EH (cell line): ENCODE data around the gene GLYR1.
A peak's percentile ranks its signal among the peaks of the same experiment; 100 is the strongest.

Source experiments
- DNase-seq: peaks from one replicate; pipeline ENCODE4 v3.0.0-alpha.2; 2015; ENCODE audit warnings: low read depth

The GLYR1 gene

GRCh38 chr16:4847774-4848587 lies 893 bp upstream of the GLYR1 start:
- peak; percentile 66 for DNase-seq

DNA sequence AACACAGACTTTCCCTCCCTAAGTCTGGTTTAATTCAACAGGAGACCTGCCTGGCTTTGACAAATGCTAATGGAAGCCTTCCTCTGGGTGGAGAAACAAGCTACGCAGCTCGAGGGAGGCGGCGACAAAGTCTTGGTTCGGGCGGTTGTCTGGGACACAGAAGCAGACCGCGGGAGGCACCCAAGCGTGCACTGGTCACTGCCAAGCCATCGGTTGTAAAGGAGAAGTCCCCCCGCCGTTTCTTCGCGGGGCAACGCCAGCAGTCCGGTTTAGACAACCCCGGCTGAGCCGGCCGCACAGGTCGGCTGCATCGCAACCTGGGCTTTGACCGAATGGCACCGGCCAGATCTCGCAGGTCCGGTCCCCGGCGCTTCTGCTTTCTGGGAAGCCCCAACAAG lies 586 bp downstream of the GLYR1 start:
- peak; percentile 76 for DNase-seq

DNA sequence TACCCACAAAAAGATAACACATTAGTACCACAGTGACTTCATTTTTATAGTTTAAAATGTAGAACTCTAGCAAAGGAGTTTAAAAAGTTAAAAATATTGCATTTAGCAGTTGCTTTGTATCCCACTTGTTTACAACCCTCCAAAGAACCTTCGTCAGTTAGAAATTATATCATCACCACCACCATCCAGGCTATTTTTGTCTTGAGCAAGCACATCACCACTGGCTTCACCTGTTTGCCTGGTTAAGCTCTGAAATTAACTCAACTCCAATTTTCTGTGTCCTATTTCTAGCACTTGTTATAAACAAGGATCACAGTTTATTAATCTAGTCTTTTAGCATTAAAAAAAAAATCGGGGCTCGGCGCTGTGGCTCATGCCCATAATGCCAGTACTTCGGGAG lies 6.1 kb downstream of the GLYR1 start:
- no peak for DNase-seq

DNA sequence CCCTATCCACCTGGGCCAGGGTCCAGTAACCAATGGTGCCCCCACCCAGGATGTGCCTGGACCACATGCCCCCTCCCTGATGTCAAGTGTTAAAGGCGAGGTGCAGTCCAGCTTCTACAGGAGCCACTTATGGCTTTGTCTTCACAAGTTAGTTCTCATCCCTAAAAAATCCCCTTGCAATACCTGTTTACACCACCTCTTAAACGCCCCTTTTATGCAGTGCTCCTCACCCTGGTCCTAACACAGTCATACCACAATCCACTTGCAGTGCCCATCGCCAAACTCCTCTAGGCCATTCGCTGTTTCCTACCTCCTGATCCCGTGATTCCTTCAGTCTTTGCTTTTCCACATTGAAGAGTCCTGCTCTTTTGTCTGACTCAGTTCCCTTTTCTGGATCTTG lies 7.1 kb downstream of the GLYR1 start:
- DNase-seq = no peak

DNA sequence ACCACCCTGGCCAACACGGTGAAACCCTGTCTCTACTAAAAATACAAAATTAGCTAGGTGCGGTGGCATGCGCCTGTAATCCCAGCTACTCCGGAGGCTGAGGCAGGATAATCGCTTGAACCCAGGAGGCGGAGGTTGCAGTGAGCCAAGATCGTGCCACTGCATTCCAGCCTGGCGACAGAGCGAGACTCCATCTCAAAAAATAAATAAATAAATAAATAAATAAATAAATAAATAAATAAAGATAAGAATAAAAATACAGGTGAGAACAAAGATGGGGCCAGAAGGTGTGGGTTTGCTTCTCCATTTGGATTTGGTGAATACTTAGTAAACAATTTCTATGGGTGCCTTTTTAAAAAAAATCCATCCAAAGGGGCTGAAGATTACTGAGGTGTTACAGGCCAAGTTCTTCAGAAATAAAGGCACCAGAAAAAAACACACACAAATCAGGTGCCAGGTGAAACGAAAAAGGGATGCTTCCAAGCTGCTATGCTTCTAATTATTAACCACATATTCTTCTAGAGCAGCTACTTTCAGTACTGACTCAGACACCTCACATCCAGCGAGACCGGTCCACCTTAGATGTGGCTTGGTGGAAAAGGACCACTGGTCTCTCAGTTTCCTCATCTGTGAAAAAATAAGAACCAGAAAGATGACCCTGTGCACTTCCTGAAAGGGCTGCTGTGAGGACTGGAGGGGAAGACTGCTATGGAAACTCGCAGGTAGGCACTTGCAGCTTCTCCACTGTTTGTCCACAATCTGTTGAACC lies 9.2 kb downstream of the GLYR1 start:
- no peak for DNase-seq

DNA sequence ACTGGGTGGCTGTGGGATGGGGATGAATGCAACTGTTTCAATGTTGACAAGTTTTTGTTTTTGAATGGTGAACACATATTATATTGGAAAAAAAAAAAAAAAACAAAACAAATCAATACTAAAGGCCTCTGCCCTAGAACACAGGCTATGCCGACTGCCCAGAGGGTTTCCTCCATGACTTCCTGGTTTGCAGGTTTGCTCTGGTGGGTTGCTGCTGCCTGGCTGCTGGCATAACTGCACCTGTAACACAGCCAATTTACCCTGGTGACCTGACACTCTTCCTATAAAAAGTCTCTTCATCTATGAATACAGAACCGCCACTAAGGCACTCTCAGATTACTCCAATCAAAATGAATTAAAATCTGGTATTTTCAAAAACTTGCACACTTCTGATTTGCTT lies 10.4 kb downstream of the GLYR1 start:
- DNase-seq = no peak

DNA sequence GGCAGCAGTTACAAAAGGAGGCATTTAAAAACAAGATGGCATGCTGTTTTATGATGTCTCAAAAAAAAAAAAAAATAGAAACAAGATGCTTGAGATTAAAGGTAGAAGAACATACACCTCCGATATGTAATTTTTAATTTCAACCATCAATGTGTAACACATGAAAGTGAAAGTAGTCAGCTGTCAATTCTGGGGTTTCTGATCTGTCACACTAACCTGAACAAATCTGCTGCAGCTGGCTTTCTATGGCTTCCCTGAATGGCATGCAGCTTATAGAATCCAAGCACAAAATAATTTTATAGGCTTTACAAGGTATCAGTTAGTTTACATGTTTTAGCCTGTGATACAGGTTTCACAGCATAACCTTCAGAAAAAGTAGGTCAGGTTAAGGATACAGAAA lies 13.5 kb downstream of the GLYR1 start:
- DNase-seq = no peak

DNA sequence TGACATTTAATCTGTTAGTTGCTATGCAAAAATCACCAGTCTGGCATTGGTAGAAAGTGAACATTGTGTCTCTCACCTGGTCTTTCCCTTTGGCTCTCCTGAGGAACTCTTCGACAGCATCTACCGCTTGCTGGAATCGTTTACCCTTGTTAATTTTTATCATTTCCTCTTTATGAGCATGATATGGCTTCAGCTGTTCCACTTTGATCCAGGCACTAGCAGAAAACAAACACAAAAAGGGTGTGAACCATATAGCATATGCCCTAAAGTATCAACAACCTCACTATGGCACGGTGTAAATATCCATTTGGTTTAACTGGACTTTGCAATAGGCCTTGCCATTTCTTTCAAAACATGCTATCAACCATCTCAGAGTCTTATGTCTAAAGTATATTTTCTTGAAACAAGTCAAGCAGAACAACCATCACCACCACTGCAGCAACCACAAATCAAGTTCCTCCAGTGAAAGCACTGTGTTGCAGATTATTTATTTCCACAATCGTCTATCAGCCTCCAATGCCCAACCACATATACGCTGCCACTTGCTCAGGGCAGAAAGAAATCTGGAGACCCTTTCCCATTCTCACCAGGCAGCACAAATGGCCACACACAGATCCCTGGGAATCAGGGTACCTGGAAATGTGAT lies 14.3 kb downstream of the GLYR1 start:
- DNase-seq = no peak

DNA sequence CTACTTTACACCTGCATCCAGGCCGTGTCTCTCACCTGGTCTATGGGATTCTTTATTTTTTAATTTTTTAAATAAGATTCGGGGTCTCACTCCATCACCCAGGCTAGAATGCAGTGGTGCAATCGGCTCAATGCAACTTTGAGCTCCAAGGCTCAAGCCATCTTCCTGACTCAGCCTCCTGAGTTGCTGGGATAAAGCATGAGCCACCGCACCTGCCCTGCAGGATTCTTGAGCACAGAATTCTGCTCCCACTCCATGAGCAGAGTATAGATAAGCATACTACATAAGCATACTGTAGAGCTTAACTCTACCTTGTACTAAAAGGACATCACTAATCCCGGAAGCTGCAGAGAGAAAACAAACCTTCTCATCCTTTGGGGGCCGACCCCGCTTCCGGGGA lies 15.5 kb downstream of the GLYR1 start:
- DNase-seq = no peak

- DNase-seq = no peak
Measured at GRCh38 chr16:4830408-4830807, 16.7 kb downstream of the GLYR1 start.

DNA sequence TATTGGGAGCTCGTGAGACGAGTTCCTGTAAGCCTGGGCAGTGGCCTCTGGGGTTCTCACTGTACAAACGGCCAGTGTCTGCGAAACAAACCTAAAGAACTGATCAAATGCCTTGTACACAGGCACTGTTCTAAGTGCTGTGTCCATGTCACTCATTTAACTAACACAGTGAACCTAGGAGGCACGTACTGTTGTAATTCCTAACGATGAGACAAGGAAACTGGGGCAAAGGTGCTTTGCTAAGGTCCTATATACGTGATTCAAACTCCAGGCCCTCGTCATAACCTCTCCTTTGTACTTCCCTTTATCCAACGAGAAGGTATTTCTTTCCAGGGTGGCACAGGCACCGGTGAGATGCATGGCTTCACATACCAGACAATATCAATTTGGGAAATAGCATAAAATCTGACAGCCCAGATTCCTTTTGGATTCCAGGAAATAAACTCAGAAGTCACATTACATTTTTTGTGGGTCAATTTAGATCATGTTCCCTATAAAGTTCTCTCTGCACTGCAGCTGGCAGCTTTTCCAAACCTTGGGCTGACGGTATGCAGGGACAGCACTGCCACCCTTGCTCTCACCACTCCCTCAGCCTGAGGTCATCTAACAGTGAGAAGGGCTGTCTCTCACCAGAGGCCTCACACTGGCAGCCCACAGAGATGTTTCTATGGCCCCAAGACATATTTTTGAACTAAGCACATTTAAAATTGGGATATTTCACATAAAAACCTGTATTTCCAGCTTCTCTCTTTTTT lies 18.3 kb downstream of the GLYR1 start:
- peak; percentile 46 for DNase-seq

GRCh38 chr16:4826980-4827379 lies 20.1 kb downstream of the GLYR1 start:
- DNase-seq = no peak

- DNase-seq = no peak
Measured at GRCh38 chr16:4826526-4826925, 20.6 kb downstream of the GLYR1 start.

- DNase-seq = no peak
Measured at GRCh38 chr16:4825196-4825595, 21.9 kb downstream of the GLYR1 start.

DNA sequence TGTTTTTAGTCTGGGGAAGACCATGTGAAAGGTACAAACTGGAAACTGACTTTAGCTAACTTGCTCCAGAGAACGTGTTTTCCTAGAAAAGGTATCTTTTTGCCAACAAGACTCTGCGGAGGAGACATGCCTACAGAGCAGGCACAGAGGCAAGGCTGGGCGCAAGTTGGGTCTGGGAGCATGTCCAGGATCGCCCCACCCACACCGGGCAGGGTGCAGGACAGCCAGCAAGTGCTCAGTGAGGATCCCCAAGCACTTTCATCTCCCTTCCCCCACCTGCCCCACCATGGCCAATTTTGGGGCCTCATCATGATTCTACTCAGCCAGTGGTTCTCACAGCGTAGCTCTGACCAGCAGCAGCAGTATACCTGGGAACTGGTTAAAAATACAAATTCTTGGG lies 26.4 kb downstream of the GLYR1 start:
- DNase-seq = no peak

DNA sequence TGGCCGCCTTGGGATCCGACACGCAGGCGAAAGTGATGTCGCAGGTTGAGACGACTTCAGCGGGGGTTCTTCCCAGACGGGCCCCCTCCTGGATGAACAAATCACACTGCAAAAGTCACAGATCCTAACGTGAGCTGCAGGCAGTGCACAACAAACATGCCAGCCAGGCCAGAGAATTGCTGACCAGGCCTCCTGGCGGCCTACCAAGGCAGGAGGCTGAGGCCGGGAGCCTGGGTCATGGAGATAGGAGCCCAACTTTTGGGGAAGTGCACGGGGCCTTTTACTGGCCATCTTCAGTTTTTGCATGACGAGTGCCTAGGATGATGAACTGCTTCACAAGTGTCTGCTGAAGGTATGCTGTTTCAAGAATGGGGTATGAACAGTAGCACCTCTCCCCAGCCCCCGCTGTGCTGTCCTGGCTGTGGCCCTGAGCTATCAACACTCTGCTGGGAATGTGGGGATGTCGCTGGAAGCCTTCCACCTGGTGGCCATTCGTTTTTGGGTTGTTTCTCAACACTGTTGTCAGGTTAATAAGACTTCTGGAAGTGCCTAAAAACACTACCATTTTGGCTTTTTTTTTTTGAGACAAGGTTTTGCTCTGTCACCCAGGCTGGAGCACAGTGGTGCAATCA lies 32.4 kb downstream of the GLYR1 start:
- no peak for DNase-seq

- no peak for DNase-seq
Measured at GRCh38 chr16:4814046-4814445, 33.0 kb downstream of the GLYR1 start.

- DNase-seq = no peak
Measured at GRCh38 chr16:4813251-4814003, 33.7 kb downstream of the GLYR1 start.

DNA sequence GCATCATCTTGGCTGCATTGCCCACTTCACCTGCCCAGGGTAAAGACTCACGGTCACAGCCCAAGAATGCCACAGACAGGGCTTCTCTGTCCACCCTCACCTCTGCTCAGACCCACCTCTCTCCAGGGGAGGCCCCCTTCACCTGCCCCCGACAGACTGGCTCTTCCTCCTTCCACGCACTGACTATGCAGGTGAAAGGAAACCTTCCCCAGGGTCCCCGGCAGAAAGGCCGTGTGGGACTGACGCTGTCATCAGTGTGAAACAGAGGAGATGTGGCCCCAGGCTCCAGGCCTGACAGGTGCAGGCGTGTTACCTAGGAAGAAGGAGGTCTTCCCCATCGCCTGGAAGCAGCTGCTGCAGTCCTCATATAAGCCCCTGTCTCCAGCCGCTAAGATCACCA lies 35.3 kb downstream of the GLYR1 start:
- no peak for DNase-seq

DNA sequence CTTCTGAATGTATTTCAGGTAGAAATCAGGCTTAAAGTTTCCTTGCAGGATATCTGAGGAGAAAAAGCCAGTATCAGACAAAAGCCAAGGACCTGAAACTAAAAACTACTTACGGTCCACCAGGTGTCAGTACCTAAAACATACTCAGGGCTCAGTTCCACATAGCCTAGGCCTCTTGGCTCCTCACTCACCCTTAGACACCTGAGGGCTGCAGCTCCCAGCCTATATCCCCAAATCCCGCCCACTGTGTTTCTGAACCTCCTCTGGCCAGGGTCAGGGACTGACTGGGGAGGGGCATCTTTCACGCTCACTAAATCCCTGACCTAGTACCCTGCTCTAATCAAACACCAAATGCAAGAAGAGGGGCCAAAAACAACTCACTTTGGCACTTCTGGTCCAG lies 35.8 kb downstream of the GLYR1 start:
- DNase-seq = no peak

DNA sequence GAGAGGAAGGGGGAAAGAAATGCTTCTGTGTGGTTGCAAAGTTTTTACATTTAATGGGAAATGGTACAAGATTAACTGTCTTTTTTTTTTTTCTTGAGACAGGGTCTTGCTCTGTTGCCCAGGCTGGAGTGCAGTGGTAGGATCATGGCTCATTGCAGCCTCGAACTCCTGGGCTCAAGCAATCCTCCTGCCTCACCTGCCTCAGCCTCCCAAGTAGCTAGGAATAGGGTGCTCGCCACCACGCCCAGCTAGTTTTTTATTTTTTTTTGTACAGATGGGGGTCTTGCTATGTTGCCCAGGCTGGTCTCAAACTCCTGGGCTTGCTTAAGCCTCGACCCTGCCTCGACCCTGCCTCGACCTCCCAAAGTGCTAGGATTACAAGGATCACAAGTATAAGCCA lies 40.8 kb downstream of the GLYR1 start:
- DNase-seq = no peak
